RKO (cell line): ENCODE data around the gene CDC34.

Source experiments
- DNase-seq: peaks from one replicate; pipeline ENCODE4 v3.0.0-alpha.2; 2016; ENCODE audit warnings: low spot score

The CDC34 gene

DNA sequence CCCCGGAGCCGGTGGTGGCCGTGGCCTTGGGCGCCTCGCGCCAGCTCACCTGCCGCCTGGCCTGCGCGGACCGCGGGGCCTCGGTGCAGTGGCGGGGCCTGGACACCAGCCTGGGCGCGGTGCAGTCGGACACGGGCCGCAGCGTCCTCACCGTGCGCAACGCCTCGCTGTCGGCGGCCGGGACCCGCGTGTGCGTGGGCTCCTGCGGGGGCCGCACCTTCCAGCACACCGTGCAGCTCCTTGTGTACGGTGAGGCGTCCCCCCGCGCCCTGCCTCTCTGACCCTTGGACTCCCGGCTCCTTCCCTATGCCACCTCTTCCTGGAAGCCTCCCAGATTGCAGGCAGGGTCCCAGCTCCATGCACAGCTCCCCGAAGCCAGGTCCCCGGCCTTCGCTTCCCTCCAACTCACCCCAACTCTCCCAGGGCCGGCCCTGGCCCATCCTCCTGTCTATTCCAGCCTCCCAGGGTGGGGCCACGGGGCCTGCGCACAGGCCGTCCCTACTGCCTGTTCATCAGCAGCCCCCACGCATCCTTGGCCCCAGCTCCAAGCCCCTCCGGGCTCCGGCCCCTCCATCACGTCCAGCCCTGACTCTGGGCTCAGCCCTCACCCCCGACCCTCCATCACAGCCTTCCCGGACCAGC, 33.6 kb upstream of the CDC34 start:
- DNase-seq: peak; percentile 27

DNA sequence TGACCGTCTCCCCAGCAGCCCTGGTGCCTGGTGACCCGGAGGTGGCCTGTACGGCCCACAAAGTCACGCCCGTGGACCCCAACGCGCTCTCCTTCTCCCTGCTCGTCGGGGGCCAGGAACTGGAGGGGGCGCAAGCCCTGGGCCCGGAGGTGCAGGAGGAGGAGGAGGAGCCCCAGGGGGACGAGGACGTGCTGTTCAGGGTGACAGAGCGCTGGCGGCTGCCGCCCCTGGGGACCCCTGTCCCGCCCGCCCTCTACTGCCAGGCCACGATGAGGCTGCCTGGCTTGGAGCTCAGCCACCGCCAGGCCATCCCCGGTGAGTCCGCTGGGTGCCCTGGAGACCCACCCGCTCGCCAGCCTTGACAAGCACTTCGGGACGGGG, 33.1 kb upstream of the CDC34 start:
- no peak for DNase-seq

DNA sequence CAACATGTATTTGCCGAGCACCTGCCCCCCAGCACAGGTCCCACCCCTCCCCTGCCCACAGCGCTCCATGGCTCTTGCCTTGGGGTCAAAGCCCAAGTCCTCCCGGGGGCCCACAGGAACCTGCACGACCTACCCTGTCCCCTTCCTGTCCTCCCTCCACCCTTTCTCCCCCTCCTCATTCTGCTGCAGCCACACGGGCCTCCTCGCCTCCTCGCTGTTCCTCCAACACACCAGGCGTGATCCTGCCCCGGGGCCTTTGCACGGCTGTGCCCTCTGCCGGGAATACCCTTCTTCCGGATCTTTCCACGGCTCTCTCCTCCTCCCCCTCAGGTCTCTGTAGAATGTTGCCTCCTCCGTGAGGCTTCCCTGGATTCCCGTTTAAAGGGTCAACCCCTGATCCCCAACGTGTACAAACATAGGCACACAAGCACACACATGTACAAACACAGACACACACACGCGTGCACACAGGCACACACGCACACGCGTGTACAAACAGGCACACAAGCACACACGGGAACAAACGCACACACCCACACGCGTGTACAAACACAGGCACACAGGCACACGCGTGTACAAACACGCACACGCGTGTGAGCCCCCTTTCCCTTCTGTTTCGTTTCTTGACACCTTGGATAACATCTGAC, 32.5 kb upstream of the CDC34 start:
- no peak for DNase-seq

DNA sequence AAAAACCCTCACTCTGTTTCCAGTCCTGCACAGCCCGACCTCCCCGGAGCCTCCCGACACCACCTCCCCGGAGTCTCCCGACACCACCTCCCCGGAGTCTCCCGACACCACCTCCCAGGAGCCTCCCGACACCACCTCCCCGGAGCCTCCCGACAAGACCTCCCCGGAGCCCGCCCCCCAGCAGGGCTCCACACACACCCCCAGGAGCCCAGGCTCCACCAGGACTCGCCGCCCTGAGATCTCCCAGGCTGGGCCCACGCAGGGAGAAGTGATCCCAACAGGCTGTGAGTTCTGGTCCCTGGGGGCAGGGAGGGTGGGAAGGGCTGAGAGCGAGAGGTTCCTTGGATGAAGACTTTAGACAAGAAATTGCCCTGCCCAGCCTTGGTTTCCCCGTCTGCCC, 29.9 kb upstream of the CDC34 start:
- DNase-seq: no peak

DNA sequence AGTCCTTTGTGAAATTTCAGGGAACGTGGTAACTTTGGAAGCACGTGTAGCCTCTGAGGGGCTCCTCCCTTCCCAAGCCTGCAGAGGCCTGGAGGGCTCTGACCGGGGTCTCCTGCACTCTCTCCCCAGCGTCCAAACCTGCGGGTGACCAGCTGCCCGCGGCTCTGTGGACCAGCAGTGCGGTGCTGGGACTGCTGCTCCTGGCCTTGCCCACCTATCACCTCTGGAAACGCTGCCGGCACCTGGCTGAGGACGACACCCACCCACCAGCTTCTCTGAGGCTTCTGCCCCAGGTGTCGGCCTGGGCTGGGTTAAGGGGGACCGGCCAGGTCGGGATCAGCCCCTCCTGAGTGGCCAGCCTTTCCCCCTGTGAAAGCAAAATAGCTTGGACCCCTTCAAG, 26.9 kb upstream of the CDC34 start:
- no peak for DNase-seq

DNA sequence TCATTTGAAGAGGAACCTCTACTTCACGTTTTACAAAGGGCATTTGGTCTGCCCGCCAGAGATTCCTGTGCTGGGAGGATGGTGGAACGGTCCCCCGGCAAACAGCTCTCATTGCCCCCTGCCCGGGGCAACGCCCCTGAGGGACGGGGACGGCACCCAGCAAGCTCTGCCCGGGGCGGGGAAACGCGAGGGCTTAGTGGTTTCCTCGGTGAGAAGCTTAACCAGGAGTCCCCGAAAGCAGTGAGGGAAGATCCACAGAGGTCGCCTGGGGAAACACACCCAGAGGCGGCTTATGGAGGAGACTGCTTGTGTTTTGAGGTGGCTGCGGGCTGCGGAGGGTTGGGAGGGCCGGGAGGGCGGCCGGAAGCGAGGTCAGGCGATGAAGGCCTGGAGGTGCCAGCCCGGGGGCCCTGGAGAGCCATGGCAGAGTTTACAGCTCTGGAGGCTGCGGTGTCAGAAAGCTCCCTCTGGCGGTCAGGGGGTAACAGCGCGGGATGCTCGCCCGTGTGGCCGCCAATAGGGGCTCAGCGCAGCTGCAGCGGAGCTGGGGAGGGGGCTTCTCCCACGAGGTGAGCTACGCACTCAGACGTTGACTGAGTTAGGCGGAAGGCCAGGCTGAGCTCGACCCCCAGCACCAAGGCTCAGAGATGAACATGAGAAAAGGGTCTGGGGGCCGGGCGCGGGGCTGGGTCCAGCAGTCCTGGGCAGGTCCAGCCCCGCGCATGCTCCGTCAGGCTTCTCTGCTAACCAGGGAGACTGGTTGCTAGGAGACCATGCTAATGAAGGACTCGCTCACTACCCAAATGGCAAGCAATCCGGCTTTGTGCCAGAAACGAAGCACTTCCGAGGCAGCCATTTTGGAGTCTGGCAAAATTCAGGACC, 24.9 kb upstream of the CDC34 start:
- peak; percentile 99 for DNase-seq

DNA sequence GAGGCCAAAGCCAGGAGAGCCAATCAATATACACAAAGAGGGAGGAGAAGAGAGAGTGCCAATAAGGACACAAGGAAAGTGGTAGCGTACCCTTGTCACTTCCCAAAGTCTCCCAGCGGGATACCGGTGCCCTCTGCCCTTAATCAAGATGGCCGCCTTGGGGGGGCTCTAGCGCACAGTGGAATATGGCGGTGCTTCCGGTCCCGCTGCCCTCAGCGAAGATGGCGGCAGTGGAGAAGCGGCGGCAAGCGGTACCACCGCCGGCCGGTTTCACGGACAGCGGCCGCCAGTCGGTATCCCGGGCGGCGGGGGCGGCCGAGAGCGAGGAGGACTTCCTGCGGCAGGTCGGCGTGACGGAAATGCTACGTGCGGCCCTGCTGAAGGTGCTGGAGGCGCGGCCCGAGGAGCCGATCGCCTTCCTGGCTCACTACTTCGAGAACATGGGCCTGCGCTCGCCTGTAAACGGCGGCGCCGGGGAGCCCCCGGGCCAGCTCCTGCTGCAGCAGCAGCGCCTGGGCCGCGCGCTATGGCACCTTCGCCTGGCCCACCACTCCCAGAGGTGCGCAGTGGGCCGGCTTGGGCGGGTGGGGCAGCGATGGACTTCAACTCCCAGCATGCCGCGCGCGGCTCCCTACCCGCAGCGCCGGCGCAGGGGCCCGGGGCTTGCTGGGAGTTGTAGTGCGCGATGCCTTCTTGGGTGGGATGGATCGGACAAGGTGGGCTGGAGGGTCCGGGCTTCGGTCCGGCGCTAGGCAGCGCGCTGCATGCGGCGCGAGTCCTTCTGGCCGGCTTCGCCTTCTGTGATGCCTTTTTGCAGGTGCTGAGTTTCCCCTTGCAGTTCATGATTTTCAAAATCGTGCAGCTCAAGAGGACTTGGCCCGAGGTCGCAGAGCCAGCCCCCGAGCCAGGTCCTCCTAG, 24.0 kb upstream of the CDC34 start, which contains the start of gene TPGS1:
Gene TPGS1, plus strand, starts transcription at position 212 of the 918 bp plus-strand sequence. Its CDS starts 10 bp downstream, at position 222.
- DNase-seq: peak; percentile 84

DNA sequence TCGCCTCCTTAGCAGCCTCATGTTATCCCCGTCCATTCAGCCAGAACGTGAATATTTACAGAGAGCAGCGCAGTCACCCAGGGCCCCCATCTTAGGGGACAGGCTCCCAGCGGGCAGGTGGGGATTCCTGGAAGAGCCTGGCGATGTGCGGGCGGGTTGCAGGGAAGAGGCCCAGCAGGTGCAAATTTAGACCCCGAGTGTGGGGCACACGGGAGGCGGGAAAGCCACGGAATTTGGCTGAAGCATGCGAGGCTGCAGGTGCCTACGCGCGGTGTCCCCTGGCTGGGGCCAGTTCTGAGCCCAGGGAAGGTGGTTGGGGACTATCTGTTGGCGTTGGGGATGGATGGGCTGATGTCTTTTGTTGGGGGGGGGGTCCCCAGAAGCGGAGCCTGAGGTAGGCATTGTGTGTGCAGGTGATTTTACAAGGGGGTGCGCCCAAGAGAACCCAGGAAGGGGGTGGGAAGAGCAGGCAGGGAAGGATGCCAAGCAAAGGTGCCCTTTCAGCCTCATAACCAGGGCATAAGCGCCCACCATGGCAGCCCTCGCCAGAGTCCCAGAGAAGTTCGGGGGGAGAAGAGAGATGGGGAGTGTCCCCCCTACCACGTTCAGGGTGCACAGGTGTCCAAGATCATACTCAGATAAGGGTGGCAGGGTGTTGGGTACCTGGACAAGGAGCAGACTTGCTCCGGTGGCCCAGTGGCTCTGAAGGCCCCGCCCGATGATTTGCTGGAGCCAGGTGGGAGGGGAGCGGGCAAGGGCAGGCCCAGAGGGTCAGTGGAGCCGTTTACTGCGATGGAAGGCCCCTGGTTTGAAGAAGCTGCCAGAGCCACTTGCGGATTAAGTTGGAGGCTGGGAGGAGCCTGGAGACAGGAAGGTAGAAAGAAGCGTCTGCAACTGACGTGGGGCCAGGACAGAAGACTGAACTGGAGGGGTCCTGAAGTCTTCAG, 23.1 kb upstream of the CDC34 start:
- DNase-seq: no peak

DNA sequence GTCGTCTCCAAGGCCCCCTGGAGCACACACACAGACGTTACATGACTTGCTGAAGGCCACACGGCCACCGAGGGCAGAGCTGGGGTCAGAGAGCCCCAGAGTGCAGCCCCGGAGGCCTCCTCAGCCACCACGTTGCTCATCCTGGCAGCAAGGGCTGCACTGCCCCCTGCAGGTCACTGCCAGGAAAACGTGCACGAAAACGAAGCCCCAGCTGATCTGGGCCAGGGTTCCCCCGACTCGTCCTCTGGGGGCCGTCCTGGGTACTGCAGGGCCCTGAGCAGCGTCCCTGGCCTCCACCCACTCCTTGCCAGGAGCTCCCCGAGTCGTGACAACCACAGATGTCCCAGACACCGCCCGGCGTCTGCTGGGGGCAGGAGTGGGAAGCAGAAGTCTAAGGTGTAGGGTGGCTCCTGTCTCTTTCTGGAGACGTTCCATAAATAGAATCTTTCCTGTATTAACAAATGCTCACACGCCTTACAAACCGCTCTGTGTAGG, 20.9 kb upstream of the CDC34 start:
- peak; percentile 87 for DNase-seq

DNA sequence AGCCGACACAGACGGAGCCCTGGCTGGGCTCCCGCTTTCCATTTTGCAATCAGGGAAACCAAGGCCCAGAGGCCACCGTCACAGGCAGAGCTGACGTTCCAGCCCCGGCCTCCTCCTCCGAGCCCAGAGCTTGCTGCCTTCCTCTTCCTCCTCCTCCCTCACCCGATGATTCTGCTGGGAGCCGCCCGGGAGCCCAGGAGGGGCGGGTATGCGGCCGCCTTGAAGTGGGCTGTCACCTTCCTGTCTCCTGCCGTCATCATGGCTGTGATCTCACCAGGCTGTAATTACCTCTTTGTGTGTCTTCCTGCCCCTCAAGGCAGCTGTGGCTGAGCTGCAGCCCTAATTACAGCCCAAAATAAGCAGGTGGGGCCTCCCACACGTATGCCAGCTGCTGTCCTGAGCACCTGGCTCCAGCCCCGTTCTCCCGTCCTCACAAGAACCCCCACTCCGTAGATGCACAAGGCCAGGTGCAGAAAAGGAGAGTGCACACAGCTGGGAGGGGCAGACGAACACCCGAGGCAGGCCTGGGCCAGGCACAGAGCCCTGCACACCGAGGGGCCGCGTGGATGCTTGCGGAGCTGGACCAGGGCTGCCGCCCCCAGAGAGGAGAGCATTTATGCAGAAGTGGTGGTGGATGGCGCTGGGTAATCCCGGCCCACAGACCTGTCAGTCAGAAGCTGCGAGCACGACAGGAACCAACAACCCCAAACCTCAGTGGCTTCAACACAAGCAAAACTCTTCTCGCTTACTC, 20.3 kb upstream of the CDC34 start:
- DNase-seq: peak; percentile 29

DNA sequence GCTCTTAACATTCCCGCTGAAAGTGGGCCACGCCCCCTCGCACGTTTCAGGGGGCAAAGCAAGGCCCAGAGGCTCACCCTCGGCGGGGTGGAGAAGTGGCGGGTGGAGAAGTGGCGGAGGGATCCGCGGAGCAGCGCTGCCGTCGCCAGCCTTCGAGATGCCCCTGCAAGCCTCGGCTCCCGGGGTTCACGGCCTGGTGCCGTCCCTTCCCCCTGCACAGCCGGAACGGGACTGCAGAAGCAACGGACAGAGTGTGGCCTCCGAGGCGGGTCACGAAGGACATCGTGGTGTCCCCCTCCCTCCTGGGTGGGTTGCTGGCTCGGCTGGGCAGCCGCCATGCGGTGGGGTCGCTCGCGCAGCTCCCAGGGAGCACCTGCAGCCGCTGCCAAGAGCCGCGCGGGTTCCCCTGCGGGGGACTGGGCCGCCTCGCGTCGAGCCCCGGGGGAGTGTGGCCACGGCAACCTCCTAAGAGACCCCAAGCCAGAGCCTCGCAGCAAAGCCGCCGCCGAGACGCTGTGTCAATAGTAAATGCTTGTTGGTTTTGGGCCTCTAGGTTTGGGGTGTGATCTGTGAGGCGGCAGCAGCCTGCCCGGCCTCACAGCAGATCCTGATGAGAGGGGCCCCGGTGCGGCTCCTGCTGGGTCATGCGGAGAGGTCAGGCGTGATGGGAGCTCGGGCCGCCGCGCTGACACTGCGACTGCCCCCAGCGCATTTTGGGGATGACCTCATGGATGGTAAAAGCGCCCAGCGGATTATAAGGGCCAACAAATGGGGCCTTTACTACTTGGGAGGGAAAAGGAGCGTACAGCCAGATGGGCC, 18.8 kb upstream of the CDC34 start:
- peak; percentile 25 for DNase-seq

DNA sequence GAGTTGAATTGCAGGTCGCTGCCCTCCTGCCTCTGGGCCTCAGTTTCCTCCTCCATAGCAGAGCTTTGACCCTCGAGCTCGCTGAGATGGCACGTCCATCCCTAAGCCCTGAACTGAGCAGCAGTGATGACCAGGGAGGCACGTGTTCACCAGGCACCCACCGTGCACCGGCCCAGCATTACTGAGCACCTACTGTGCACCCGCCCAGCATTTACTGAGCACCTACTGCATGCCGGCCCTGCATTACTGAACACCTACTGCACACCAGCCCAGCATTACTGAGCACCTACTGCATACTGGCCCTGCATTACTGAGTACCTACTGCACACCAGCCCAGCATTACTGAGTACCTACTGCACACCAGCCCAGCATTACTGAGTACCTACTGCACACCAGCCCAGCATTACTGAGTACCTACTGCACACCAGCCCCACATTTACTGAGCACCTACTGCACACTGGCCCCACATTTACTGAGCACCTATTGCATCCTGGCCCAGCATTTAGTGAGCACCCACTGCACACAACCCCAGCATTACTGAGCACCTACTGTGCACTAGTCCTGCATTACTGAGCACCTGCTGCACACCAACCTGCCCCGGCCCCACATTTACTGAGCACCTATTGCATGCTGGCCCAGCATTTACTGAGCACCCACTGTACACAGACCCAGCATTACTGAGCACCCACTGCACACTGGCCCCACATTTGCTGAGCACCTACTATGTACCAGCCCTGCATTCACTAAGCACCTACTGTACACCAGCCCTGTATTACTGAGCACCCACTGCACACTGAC, 18.0 kb upstream of the CDC34 start:
- no peak for DNase-seq

DNA sequence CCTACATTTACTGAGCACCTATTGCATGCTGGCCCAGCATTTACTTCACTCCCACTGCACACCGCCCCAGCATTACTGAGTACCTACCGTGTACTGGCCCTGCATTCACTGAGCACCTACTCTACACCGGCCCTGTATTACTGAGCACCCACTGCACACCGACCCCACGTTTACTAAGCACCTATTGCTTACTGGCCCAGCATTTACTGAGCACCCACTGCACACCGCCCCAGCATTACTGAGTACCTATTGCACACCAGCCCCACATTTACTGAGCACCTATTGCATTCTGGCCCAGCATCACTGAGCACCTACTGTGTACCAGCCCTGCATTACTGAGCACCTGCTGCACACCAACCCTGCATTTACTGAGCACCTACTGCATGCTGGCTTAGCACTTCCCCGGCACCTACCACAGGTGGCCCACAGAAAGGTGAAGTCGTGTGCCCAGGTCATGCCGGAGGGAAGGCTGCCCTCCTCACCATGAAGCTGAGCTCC, 17.3 kb upstream of the CDC34 start:
- no peak for DNase-seq

DNA sequence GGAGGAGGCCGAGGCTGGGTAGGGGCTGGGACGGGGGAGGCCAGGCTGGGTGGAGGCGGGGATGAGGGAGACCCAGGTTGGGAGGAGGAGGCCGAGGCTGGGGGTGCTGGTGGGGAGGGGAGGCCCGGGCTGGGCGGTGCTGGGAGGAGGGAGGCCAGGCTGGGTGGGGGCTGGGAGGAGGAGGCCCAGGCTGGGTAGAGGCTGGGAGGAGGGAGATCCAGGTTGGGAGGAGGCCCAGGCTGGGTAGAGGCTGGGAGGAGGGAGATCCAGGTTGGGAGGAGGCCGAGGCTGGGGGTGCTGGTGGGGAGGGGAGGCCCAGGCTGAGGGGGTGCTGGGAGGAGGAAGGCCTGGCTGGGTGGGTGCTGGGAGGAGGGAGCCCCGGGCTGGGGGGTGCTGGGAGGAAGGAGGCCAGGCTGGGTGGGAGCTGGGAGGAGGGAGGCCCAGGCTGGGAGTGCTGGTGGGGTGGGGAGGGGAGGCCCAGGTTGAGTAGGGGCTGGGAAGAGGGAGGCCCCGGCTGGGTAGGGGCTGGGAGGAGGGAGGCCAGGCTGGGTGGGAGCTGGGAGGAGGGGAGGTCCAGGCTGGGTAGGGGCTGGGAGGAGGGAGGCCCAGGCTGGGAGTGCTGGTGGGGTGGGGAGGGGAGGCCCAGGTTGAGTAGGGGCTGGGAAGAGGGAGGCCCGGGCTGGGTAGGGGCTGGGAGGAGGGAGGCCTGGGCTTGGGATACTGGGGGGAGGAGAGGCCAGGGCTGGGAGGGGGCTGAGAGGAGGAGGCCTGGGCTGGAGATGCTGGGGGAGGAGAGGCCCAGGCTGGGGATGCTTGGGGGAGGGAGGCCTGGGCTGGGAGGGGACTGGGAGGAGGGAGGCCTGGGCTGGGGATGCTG, 13.6 kb upstream of the CDC34 start:
- DNase-seq: no peak

DNA sequence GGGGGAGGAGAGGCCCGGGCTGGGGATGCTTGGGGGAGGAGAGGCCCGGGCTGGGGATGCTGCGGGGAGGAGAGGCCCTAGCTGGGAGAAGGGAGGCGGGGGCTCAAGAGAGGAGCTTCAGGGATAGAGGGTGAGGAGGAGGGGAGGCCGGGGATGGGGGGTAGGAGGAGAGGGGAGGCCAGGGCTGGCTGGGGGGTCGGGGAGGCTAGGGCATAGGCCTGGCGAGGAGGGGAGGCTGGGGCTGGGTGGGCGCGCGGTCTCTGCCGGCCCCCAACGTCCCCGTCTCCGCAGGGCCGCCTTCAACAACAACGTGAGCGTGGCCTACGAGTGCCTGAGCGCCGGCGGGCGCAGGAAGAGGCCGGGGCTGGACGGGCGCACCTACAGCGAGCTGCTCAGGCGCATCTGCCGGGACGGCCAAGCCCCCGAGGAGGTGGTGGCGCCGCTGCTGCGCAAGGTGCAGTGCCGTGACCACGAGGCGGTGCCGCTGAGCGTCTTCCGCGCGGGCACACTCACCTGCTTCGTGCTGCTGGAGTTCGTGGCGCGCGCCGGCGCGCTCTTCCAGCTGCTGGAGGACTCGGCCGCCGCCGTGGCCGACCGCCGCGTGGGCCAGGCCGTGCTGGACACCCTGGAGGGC, 12.8 kb upstream of the CDC34 start:
- no peak for DNase-seq

DNA sequence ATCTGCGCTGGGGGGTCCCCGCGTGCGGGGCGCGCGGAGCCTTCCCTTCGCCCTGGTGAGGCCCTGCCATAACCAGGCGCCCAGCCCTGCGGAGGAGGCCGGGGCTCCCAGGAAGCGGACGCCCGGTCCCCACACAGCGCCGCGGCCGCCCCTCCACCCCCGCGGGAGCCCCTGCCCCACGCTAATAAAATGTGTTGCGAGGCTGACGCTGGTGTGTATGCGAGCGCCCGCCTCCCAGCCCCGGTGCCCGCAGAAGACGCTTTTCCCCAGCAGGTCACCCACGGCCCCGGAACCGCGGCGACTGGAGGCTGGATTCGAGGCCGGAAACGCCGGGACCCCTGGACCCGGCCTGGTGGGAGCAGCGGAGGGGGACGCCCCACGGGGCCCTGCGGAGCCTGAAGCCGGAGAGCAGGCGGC, 12.1 kb upstream of the CDC34 start:
- DNase-seq: no peak
